NCI-H1436 (cell line): ENCODE results near the gene IPO7.
"Not testable (repeated sequence)": the region's sequence is repeated elsewhere in the genome, so short reads cannot be mapped to it uniquely, and the experiment has no call there.

ENCODE experiments used
- DNase-seq: peaks from one replicate; lab custom pipeline; 2025; lab: John Stamatoyannopoulos, UW

Gene IPO7

GRCh38 chr11:9397746-9398680 lies 13.6 kb downstream of the IPO7 start:
- DNase-seq: no peak

GRCh38 chr11:9399466-9399865 lies 15.0 kb downstream of the IPO7 start:
- no peak for DNase-seq

- not testable (repeated sequence) for DNase-seq
Measured at GRCh38 chr11:9401884-9402283, 17.4 kb downstream of the IPO7 start.

GRCh38 chr11:9428706-9429105 lies 44.3 kb downstream of the IPO7 start:
- DNase-seq: no peak

GRCh38 chr11:9438611-9439010 lies 54.2 kb downstream of the IPO7 start:
- DNase-seq: no peak

- DNase-seq: no peak
Measured at GRCh38 chr11:9446230-9446629, 61.8 kb downstream of the IPO7 start.

- DNase-seq: no peak
Measured at GRCh38 chr11:9448576-9449352, 64.3 kb downstream of the IPO7 start.

GRCh38 chr11:9452023-9452422 lies 67.6 kb downstream of the IPO7 start:
- DNase-seq: not testable (repeated sequence)

GRCh38 chr11:9455722-9456121 lies 71.3 kb downstream of the IPO7 start:
- DNase-seq: no peak

- DNase-seq: peak; percentile 7
Measured at GRCh38 chr11:9459667-9460321, 75.3 kb downstream of the IPO7 start.

GRCh38 chr11:9460322-9461062 lies 76.0 kb downstream of the IPO7 start, which contains the start of gene ZNF143:
ZNF143 (plus strand) TSS chr11:9461012; CDS start chr11:9471309, 10,297 bp downstream.
- peak; percentile 100 for DNase-seq

- peak; percentile 90 for DNase-seq
Measured at GRCh38 chr11:9461063-9461759, 76.8 kb downstream of the IPO7 start.

GRCh38 chr11:9461760-9462134 lies 77.3 kb downstream of the IPO7 start:
- DNase-seq: no peak

- DNase-seq: no peak
Measured at GRCh38 chr11:9462172-9462799, 77.8 kb downstream of the IPO7 start.

- no peak for DNase-seq
Measured at GRCh38 chr11:9462806-9463537, 78.5 kb downstream of the IPO7 start.

GRCh38 chr11:9470765-9471164 lies 86.3 kb downstream of the IPO7 start:
- DNase-seq: no peak

- no peak for DNase-seq
Measured at GRCh38 chr11:9473408-9473807, 89.0 kb downstream of the IPO7 start.

- DNase-seq: no peak
Measured at GRCh38 chr11:9479899-9480298, 95.4 kb downstream of the IPO7 start.

GRCh38 chr11:9489080-9489765 lies 104.8 kb downstream of the IPO7 start:
- DNase-seq: no peak
